Measurements from ENCODE around the gene TMCC1. TPM values are rescaled to one million over a fixed set of nuclear protein-coding genes. Genes with fewer than 3 reads are reported as not detected.
"Not testable (repeated sequence)": the region's sequence is repeated elsewhere in the genome, so short reads cannot be mapped to it uniquely, and the experiment has no call there.

The TMCC1 gene
- total and polyA plus RNA-seq, 7 donors = 10.3 to 35.2 (median 27.6) TPM

GRCh38 chr3:129645286-129645685 is 248.2 kb downstream of the TMCC1 start:
- Histone ChIP-seq H3K4me1 (peaks cover 0 to 4% (median 1%) of the 10 kb centered on the region in 4 donors), H3K4me3 (no peak overlapping the region), H3K27me3 (no peaks in the 10 kb centered on the region), H3K9me3 (no peaks in the 10 kb centered on the region), H3K36me3 (no peaks in the 10 kb centered on the region), H3K27ac (no peak overlapping the region)
- DNase-seq = no peak
- TF ChIP-seq CTCF (IDR thresholded peaks at IDR 0.05) (no peak), POLR2AphosphoS5 (IDR thresholded peaks at IDR 0.05) (no peak), POLR2A (IDR thresholded peaks at IDR 0.05) (no peak), EP300 (IDR thresholded peaks at IDR 0.05) (no peak)
- intact Hi-C loops (cut with DNase I) = no loop called here
- WGBS, 2 donors = 52 to 80% methylated on average over 5 of the region's 5 CpGs

GRCh38 chr3:129644836-129645235 is 248.7 kb downstream of the TMCC1 start:
- intact Hi-C loops (cut with DNase I) = no loop called here

GRCh38 chr3:129641567-129642260 is 251.8 kb downstream of the TMCC1 start:
- H3K9me3 ChIP-seq; DNase-seq; H3K36me3 ChIP-seq; H3K4me3 ChIP-seq; H3K4me1 ChIP-seq; H3K27me3 ChIP-seq; intact Hi-C loops (cut with DNase I); H3K27ac ChIP-seq: not testable (repeated sequence)
- 28 to 65% methylated on average over 9 of the region's 10 CpGs for WGBS, 2 donors

More at GRCh38 chr3:129644836-129645235, 248.7 kb downstream of the TMCC1 start:
- no peaks in the 10 kb centered on the region for H3K9me3 ChIP-seq
- H3K36me3 ChIP-seq = no peaks in the 10 kb centered on the region
- H3K4me3 ChIP-seq = no peak overlapping the region
- TF ChIP-seq CTCF (IDR thresholded peaks at IDR 0.05) (no peak), POLR2A (IDR thresholded peaks at IDR 0.05) (no peak), EP300 (IDR thresholded peaks at IDR 0.05) (no peak), POLR2AphosphoS5 (IDR thresholded peaks at IDR 0.05) (no peak)
- no peak overlapping the region for H3K27ac ChIP-seq
- H3K27me3 ChIP-seq = no peaks in the 10 kb centered on the region
- 80 to 92% methylated on average over 3 of the region's 3 CpGs for WGBS, 2 donors
- no peak for DNase-seq
- H3K4me1 ChIP-seq = no peaks in the 10 kb centered on the region

- 80 to 88% methylated on average over 7 of the region's 7 CpGs for WGBS, 2 donors
These were observed 252.5 kb downstream of the TMCC1 start for GRCh38 chr3:129640985-129641384.

GRCh38 chr3:129638481-129638880 is 255.0 kb downstream of the TMCC1 start:
- Histone ChIP-seq H3K4me1 (no peaks in the 10 kb centered on the region), H3K27ac (no peak overlapping the region), H3K9me3 (no peaks in the 10 kb centered on the region), H3K4me3 (no peak overlapping the region), H3K27me3 (no peaks in the 10 kb centered on the region), H3K36me3 (no peaks in the 10 kb centered on the region)
- TF ChIP-seq POLR2A (IDR thresholded peaks at IDR 0.05) = no peak
- no peak for TF ChIP-seq EP300 (IDR thresholded peaks at IDR 0.05)
- no peak for TF ChIP-seq CTCF (IDR thresholded peaks at IDR 0.05)
- no peak for TF ChIP-seq POLR2AphosphoS5 (IDR thresholded peaks at IDR 0.05)
- 86 to 88% methylated on average over 3 of the region's 3 CpGs for WGBS, 2 donors
- DNase-seq = no peak
- intact Hi-C loops (cut with DNase I) = no loop called here

More at GRCh38 chr3:129640985-129641384, 252.5 kb downstream of the TMCC1 start:
- H3K9me3 ChIP-seq; intact Hi-C loops (cut with DNase I); H3K27ac ChIP-seq; H3K4me3 ChIP-seq; H3K4me1 ChIP-seq; H3K36me3 ChIP-seq; H3K27me3 ChIP-seq; DNase-seq: not testable (repeated sequence)

- WGBS, 2 donors = 84 to 93% methylated on average over 3 of the region's 3 CpGs
- Histone ChIP-seq H3K9me3 (no peaks in the 10 kb centered on the region), H3K4me3 (no peak overlapping the region), H3K36me3 (no peaks in the 10 kb centered on the region), H3K27ac (no peak overlapping the region), H3K4me1 (no peaks in the 10 kb centered on the region), H3K27me3 (no peaks in the 10 kb centered on the region)
- intact Hi-C loops (cut with DNase I) = no loop called here
- no peak for DNase-seq
- TF ChIP-seq CTCF (IDR thresholded peaks at IDR 0.05) (no peak), EP300 (IDR thresholded peaks at IDR 0.05) (no peak), POLR2A (IDR thresholded peaks at IDR 0.05) (no peak), POLR2AphosphoS5 (IDR thresholded peaks at IDR 0.05) (no peak)
These were observed 257.4 kb downstream of the TMCC1 start for GRCh38 chr3:129636082-129636481.
